Stimulated activated CD8-positive, alpha-beta memory T cell treated with anti-CD3 and anti-CD28 coated beads, Interleukin-15, amount 100 ng/mL, for 48 hours (primary cell): ENCODE measurements around the gene ANXA9.

Experiments
- DNase-seq, 2 donors: peaks; one replicate each; pipeline ENCODE4 v3.0.0-alpha.2; 2020; ENCODE audit warnings: low read depth in 2 of 2

ANXA9 gene, protein sequence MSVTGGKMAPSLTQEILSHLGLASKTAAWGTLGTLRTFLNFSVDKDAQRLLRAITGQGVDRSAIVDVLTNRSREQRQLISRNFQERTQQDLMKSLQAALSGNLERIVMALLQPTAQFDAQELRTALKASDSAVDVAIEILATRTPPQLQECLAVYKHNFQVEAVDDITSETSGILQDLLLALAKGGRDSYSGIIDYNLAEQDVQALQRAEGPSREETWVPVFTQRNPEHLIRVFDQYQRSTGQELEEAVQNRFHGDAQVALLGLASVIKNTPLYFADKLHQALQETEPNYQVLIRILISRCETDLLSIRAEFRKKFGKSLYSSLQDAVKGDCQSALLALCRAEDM

DNA sequence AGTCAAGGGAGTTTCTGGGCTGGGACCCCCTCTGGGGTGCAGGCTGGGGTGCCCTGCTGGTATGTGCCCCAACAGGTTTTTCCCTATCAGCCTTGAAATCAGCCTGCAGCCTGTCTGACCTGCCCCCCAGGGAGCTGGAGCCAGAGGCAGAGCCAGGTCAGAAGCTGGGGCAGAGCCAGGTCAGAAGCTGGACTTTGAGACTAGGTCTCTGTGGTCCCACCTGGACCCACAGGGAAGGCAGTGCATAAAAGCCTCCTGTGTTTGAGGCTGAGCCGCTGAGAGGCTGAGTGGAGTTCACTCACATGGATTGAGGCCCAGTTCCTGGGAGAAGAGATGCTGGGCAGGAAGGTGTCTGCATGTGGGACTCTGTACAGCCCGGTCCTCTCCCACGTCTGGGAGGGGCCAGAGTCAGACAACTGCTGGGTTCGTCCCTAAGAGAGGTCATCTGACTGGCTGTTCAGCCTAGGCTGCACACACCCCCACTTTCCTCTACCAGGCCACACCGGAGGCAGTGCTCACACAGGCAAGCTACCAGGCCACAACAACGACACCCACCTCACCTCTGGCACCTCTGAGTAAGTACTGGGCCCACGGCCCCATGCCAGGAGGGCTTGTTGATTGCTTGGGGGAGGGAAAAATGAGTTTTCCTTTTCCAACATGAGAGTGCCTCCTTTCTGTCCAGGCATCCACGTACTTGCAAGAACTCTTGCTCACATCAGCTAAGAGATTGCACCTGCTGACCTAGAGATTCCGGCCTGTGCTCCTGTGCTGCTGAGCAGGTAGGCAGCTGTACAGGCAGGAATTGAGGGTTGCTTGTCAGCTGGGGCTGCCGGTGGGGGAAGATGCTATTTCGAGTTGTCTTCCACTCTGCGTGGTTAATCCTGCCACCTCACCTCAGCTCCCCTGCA is at the start of gene ANXA9:
Gene ANXA9, plus strand, starts transcription at position 488 of the 908 bp plus-strand sequence. CDS start 814 bp downstream, outside the sequence.
- DNase-seq, result no peak

DNA sequence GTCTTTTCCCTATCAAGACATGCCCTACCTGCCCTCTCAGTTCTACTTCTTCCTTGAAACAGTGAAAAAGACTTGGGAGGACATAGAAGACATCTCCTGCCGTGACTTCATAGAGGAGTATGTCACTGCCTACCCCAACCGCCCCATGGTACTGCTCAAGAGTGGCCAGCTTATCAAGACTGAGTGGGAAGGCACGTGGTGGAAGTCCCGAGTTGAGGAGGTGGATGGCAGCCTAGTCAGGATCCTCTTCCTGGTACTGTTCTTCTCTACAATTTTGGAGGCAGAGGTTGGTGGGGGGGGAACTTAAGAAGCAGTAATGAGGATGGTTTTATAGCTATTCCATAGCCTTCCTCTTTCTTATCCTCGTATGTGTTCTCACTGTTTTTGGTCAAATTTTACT is 37.2 kb upstream of the ANXA9 start:
- no peak for DNase-seq

DNA sequence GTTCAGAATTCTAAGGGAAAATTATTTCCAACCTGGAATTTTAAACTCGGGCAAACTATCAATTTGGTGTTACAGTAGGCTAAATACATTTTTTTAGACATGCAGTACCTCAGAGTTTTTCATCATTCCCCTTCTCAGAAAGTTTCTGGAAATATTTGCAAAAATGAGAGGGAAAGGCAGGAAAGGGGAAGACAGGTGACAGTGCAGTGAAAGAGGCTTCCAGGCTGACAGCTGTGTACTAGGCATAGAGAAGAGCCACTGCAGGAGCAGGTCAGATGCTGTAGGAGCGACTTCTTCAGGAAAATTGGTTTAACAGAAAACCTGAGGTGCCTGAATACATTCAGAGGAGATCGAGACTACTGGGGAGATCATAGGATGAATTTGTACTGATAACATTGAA is 27.4 kb upstream of the ANXA9 start:
- DNase-seq, result no peak

DNA sequence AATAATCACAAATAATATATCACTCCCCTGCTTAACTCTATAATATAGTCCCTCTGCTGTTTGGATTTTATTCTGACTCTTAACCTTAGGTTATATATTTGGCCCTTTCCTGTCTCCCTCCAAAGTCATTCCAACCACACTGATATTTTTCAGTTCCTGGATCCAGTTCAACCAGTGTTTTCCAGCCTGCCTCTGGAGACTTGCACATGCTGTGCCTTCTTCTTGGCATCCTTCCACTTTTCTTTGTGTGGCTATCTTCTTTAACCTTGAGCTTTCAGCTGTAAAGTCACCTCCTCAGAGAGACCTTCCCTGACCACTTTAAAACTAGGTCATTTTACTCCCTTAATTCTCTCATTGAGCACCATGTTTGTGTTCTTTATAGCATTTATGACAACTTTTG is 26.8 kb upstream of the ANXA9 start:
- DNase-seq, result no peak

DNA sequence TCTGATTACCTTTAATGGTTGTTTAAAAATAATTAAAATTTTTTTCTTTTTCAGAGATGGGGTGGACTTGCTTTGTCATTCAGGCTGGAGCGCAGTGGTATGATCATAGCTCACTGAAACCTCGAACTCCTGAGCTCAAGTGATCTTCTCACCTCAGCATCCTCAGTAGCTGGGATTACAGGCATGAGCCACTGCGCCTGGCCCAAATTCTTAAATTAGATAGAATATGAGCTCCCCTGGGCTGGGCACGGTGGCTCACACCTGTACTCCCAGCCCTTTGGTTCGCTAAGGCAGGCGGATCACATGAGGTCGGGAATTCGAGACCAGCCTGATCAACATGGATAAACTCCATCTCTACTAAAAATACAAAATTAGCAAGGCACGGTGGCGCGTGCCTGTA is 24.4 kb upstream of the ANXA9 start:
- no peak for DNase-seq

DNA sequence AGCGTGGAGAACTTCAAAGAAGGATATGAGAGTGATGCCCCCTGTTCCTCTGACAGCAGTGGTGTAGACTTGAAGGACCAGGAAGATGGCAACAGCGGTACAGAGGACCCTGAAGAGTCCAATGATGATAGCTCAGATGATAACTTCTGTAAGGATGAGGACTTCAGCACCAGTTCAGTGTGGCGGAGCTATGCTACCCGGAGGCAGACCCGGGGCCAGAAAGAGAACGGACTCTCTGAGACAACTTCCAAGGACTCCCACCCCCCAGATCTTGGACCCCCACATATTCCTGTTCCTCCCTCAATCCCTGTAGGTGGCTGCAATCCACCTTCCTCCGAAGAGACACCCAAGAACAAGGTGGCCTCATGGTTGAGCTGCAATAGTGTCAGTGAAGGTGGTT is 21.4 kb upstream of the ANXA9 start:
- no peak for DNase-seq

DNA sequence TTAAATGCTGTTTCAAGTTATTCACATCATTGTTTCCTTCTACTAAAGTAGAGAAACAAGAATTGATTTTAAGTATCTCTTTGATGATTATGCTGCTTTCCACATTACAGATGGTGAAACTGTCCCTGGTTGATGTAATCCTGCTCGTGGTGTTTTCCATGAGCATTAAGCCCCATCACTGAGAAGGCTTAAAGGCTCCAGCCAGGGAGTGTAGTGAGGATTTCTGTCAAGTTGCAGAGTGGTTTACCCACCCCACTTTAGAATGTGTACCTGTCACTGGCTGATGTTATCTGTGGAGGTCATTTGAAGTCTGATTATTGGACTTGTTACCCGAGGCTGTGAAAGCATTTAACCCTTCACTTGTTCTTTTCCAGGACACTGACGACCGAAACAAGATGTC is 20.3 kb upstream of the ANXA9 start:
- no peak for DNase-seq

DNA sequence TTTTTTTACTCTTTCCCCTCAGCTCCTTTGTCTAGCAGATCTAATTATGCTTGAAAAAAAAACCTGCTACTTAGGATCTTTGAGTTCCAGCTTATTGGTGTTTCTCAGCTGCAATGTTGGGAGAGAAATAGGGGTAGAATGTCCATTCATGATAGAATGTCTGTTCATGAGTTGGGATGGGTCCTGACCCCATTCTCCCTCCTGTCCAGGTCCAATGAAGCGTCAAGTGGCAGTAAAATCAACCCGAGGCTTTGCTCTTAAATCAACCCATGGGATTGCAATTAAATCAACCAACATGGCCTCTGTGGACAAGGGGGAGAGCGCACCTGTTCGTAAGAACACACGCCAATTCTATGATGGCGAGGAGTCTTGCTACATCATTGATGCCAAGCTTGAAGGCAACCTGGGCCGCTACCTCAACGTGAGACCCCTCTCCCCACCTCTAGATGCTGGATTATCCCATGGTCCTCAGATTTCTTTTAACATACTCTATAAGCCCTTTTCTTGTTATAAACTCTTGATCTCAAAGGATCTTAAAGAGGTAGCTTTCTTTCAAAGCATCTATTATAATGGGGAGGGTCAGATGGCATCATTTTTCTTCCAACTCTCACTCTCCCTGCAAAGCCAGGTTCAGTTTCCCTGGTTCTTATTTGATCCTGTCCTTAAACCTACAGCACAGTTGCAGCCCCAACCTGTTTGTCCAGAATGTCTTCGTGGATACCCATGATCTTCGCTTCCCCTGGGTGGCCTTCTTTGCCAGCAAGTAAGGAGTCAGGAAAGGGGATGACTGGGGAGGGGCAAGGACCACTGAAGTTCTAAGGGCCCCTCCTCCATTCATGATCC is 18.6 kb upstream of the ANXA9 start:
- no peak for DNase-seq

DNA sequence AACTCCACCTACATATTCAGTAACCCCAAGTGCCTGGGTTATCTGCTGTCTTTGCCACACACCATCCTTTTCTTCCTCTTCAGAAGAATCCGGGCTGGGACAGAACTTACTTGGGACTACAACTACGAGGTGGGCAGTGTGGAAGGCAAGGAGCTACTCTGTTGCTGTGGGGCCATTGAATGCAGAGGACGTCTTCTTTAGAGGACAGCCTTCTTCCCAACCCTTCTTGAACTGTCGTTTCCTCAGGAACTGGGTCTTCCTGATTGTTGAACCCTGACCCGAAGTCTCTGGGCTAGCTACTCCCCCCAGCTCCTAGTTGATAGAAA is 18.0 kb upstream of the ANXA9 start:
- DNase-seq, result no peak

DNA sequence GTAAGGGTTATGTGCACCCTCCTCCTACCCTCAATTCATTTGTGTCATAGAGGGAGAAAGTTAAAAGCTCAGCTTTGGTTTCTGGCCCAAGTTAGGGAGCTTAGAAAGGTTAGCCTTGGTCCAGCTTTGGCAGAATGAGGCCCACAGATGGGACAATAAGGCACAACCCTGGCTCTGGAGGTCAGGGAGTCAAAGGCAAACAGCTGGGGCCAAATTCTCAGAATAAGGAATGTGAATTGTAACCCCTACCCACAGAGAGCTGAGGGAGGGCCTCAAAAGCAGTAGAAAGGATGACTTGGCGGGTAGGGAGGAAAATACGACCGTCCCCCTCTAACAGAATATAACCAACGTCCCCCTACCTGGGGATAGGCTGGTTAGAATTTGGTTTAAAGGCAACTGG is 16.5 kb upstream of the ANXA9 start:
- DNase-seq, result no peak

DNA sequence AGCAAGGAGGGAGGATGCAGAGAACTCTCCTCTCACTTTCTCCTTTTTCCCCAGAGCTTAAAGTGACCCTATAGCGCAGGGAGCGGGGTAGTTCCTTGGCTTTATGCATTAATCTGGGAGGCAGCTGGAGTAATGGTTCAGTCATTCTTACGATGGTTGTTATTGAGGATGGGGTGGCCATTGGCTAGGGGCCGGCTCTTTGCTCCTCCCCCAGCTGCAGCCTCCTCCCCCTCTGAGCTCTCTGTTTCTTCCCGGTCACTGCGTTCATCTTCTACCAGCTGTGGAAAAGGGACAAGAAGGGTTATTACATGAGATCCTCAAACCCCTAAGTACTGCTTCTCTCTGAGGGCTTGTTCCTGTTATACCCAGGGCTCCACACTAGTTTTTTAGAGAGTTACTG is 16.1 kb upstream of the ANXA9 start:
- DNase-seq, result no peak

DNA sequence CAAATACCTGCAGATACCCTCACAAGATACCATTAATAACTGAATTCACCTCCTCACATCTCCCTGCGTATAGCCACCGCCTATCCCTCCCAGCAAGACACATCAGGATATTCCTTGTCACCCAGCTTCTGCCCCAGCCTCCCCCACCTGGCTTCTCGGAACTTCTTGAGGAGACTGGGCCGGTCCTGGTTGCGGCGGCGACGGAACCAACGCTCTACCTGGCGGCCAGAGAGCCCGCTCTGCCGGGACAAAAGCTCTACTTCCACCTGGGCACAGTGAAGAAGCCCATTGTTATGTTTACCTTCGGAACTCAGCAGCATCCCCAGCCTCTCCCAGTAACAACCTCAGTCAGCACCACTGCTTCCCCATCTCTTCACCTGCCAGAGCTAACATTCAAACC is 14.2 kb upstream of the ANXA9 start:
- no peak for DNase-seq

DNA sequence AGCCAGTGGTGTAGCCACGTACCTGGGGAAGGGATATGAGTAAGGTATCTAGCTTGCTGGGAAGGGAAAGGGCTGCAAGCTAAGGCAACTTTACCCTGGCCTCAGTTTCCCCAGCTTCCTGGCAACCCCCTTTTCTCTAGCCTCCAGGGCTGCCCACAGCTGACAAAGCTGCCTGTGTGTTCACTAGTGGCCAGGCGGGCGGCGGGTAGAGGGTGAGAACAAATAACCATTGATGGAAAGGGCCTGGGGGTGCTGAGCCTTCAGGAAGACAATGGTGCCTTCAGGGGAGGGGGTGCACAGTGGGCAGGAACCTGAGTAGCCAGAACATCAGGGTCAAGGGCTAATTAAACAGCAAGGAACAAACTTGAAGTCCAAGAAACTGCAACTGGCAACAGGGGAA is 13.6 kb upstream of the ANXA9 start:
- DNase-seq, result no peak

DNA sequence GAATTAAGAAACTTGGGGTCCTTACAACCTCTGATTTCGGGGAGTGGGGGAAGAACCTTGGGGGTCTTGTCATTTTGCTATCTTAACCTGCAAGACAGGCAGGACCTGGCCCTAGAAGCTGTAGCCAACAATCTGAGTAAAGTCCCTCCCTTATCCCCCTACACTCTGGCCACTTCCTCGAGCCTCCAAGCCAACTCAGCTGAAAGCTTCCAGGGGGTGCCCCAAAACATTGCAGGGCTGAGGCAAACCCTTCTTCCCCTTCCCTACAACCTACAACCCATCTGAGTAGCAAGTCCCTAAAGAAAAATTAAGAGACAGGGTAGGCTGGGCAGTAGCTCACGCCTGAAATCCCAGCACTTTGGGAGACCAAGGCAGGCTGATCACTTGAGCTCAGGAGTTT is 12.5 kb upstream of the ANXA9 start:
- DNase-seq, result no peak

DNA sequence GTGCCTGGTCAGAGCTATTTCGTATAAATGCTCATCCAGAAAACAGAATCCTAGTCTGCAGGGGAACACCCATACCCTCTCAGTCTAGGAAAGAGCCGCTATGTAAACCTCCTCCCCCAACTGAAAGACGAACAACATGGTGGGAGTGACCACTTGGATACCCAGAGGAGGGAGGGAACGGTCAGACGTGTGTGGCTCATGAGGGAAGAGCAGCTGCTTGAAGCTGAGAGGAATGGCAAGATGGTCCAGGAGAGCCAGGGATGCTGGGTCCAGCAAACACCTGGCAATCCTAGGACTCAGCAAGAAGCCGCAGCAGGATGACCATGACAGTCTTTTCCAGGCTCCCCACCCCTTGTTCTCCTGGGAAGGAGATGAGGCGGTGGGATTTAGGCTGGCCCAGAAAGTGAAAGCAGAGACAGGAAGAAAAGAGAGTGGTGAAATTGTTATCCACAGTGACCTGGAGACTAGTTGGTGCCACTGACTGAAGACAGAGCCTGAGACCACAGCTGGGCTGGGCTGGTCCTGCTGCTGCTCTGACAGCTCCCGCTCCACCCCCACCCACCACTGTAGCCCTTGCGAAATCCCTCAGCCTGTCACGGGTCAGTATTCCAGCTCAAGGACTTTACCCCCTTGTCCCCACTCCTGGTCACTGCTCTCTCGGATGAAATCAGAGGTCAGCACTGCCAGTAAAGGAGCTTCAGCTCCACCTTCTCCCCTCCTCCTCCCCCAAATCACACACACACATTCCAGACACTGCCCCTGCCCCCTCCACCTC is 11.1 kb upstream of the ANXA9 start:
- no peak for DNase-seq

DNA sequence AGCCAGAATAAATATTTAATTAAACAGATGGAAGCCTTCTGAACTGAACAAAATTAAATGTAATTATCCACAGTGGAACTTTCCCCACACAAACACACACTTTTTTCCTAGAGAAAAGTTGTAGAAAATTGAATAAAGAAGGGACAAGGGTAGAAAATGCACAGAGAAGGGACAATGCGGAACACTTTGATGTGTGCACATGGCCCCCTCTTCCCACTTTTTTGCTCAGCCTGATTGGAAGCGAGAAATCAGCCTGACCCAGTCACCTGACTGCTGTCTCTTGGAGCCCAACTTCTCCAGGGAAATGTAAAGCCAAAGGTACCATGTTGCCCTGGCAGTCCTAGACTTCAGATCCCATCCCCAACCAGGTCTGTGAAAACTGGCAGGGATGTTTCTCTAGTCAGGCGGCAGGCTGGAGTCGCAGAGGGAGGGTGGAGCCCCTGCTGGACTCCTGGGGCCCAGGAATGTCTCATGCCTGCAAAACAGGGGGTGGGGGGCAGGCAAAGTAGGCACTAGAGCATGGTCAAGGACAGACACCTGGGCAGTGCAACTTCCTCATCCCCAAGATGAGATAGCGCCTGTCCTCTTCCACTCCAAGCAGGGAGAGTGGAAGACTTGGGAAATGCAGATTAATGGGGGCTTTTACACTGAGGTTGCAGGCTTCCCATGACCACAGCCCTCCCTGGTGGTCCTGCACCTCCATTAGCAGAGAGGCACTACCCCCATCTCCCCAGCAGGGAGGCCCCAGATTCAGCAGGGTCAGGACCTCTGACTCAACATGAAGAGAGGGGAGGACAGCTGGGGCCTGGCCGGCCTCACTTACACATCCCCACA is 10.3 kb upstream of the ANXA9 start:
- no peak for DNase-seq

DNA sequence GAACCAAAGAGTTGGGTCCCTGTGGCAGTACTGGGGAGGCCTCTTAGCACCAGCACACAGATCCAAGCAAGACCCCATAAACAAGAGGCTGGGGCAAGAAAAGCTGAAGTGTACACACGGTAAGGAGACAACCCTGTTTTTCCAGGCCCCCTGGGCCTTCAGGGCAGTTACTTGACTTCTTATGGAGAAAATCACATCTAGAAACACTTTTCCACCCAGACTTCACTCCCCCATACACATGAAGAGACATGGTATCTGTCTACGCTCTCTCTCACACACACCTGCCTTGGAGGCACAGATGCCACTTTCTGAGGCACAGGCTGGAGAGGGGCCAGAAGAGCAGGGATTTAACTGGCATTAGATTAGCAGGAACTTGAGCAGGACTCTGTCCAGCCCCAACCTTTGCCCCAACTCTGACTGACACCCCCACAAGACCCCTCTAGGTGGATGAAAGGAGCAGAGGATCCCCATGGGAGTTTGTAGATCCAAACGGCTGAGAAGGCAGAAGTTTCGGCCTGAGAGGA is 9.6 kb upstream of the ANXA9 start:
- DNase-seq, result no peak

DNA sequence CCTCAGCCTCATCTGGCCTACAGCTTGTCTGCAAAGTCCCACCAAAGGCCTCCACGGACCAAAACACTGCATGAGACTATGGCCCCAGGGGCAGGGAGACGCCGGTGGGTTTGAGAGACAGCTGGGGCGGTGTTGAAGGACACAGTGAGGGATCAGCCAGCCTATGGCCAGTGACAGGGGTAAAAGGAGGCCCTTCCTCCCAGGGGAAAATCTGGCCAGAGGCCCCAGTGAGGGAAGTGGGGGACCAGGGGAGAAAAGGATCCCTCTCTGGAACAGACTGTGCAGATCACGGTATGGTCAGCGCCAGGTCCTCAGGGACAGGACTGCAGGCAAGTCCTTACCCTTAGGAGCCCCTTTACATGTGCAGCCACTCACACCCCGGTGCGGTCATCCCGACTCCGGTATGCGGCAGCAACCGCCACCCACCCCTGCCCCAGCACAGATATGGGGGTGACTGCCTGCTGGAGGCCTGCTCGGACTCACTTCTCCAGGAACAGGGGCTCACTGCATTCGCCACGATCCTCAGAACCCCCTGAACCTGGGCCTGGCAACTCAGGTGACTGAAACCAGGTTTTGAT is 8.7 kb upstream of the ANXA9 start:
- peak in 1 of 2 donors; percentile 14 for DNase-seq

DNA sequence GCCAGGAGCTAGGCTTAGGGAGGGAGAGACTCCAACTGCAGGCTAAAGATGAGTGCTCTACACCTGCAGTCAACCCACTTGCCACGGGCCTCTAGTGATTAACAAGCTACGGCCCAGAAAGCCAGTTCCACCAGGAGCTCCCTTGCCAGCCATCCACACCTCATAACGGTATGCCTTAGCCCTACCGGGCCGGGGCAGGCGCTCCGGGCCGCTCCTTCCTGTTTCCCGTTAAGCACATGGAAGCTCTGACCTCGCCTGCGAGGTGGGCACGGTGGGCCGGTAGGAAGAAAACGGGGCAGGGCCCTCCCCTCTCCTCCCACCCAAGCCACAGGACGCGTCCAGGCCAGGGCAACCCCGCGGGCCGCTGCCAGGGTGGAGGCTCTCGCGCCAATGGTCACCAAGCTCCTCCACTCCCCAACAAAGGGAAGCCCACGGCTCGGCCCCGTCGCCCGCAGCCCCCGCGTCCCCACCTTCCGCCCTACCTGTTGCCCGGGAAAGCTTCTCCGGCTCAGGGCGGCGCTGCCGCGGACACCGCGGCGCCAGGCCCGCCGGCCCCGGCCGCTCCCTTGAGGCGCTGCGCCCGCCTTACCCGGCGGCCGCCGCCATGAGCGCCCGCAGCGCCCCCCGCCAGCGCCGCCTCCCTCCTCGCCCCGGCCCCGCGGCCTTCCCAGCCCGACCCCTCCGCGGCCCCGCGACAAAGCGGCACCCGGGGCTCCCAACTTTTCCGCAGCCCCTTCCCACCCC is 8.1 kb upstream of the ANXA9 start:
- peak in 1 of 2 donors; percentile 25 for DNase-seq
